ACC112 (cell line): ENCODE data around the gene UTP4.

Experiments
- H2AFZ ChIP-seq: fragments of 200-600 bp; sonication (generic); one replicate; pipeline ENCODE4 v1.6.0; 2017; ENCODE audit warnings: antibody characterized with exemption, low read length; ENCODE audit not compliant: unreplicated experiment
- H3K27ac ChIP-seq: fragments of 200-600 bp; sonication (generic); 2 replicates; pipeline ENCODE4 v1.5.1; 2014; ENCODE audit warnings: low read depth, mild to moderate bottlenecking, antibody characterized with exemption, low read length, moderate library complexity
- H3K27me3 ChIP-seq: fragments of 200-600 bp; sonication (generic); 2 replicates; pipeline ENCODE4 v1.6.1; 2014; ENCODE audit warnings: mild to moderate bottlenecking, antibody characterized with exemption, low read length, moderate library complexity, mixed read lengths; ENCODE audit not compliant: insufficient read depth
- H3K36me3 ChIP-seq: fragments of 200-600 bp; sonication (generic); 2 replicates; pipeline ENCODE4 v1.6.1; 2016; ENCODE audit warnings: mild to moderate bottlenecking, antibody characterized with exemption, low read length, moderate library complexity, mixed read lengths; ENCODE audit not compliant: insufficient read depth
- H3K4me1 ChIP-seq: fragments of 200-600 bp; sonication (generic); one replicate; pipeline ENCODE4 v1.6.1; 2016; ENCODE audit warnings: low read length, mixed read lengths; ENCODE audit not compliant: insufficient read depth, unreplicated experiment, control insufficient read depth
- H3K4me3 ChIP-seq: fragments of 200-600 bp; sonication (generic); 2 replicates; pipeline ENCODE4 v1.5.1; 2014; ENCODE audit warnings: mild to moderate bottlenecking, low read depth, low read length
- H3K79me2 ChIP-seq: fragments of 200-600 bp; sonication (generic); one replicate; pipeline ENCODE4 v1.6.0; 2016; ENCODE audit warnings: low read length; ENCODE audit not compliant: control insufficient read depth, unreplicated experiment, insufficient read depth

UTP4 gene

GRCh38 chr16:69132424-69133252, at the start of gene UTP4, which contains the start of gene CHTF8:
UTP4 (plus strand) TSS chr16:69132649; CDS start chr16:69133460, 811 bp downstream.
CHTF8 (minus strand) TSS chr16:69132588; CDS start chr16:69121458, 11,130 bp downstream.
- Histone ChIP-seq H3K4me3 (peak within 1 kb of the TSS; percentile 100), H3K27ac (peak within 1 kb of the TSS; percentile 87), H3K4me1 (peaks cover 28% of the 10 kb centered on the region), H3K79me2 (peaks cover 92% of the 10 kb centered on the region), H2AFZ (peak within 1 kb of the TSS; percentile 93), H3K36me3 (peaks cover 10% of the 10 kb centered on the region), H3K27me3 (no peaks in the 10 kb centered on the region)

- Histone ChIP-seq H3K4me3 (no peak overlapping the region), H3K27ac (no peak overlapping the region), H3K79me2 (no peaks in the 10 kb centered on the region), H2AFZ (no peak overlapping the region), H3K27me3 (no peaks in the 10 kb centered on the region), H3K4me1 (no peaks in the 10 kb centered on the region), H3K36me3 (no peaks in the 10 kb centered on the region)
Observed at GRCh38 chr16:69083306-69083941, 49.0 kb upstream of the UTP4 start.

- Histone ChIP-seq H3K79me2 (no peaks in the 10 kb centered on the region), H2AFZ (no peak overlapping the region), H3K27ac (no peak overlapping the region), H3K27me3 (no peaks in the 10 kb centered on the region), H3K36me3 (no peaks in the 10 kb centered on the region), H3K4me3 (no peak overlapping the region), H3K4me1 (no peaks in the 10 kb centered on the region)
Observed at GRCh38 chr16:69084289-69084688, 48.2 kb upstream of the UTP4 start.

- no peaks in the 10 kb centered on the region for H3K79me2 ChIP-seq
- no peaks in the 10 kb centered on the region for H3K36me3 ChIP-seq
- no peak overlapping the region for H3K4me3 ChIP-seq
- no peak overlapping the region for H3K27ac ChIP-seq
- H3K4me1 ChIP-seq = no peaks in the 10 kb centered on the region
- H2AFZ ChIP-seq = no peak overlapping the region
- no peaks in the 10 kb centered on the region for H3K27me3 ChIP-seq
Observed at GRCh38 chr16:69085032-69085695, 47.3 kb upstream of the UTP4 start.

GRCh38 chr16:69087161-69087581, 45.3 kb upstream of the UTP4 start:
- no peak overlapping the region for H3K4me3 ChIP-seq
- no peaks in the 10 kb centered on the region for H3K4me1 ChIP-seq
- H3K79me2 ChIP-seq = no peaks in the 10 kb centered on the region
- no peaks in the 10 kb centered on the region for H3K27me3 ChIP-seq
- no peak overlapping the region for H3K27ac ChIP-seq
- H2AFZ ChIP-seq = no peak overlapping the region
- no peaks in the 10 kb centered on the region for H3K36me3 ChIP-seq

- Histone ChIP-seq H3K4me1 (no peaks in the 10 kb centered on the region), H3K27me3 (no peaks in the 10 kb centered on the region), H3K27ac (no peak overlapping the region), H2AFZ (no peak overlapping the region), H3K79me2 (no peaks in the 10 kb centered on the region), H3K36me3 (no peaks in the 10 kb centered on the region), H3K4me3 (no peak overlapping the region)
Observed at GRCh38 chr16:69088684-69089083, 43.8 kb upstream of the UTP4 start.

- Histone ChIP-seq H3K36me3 (no peaks in the 10 kb centered on the region), H3K4me1 (no peaks in the 10 kb centered on the region), H3K79me2 (no peaks in the 10 kb centered on the region), H3K4me3 (no peak overlapping the region), H3K27ac (no peak overlapping the region), H2AFZ (no peak overlapping the region), H3K27me3 (no peaks in the 10 kb centered on the region)
Observed at GRCh38 chr16:69089091-69089910, 43.1 kb upstream of the UTP4 start.

- H3K4me3 ChIP-seq = no peak overlapping the region
- no peaks in the 10 kb centered on the region for H3K4me1 ChIP-seq
- H3K27ac ChIP-seq = no peak overlapping the region
- H3K36me3 ChIP-seq = no peaks in the 10 kb centered on the region
- no peaks in the 10 kb centered on the region for H3K27me3 ChIP-seq
- no peaks in the 10 kb centered on the region for H3K79me2 ChIP-seq
- H2AFZ ChIP-seq = no peak overlapping the region
Observed at GRCh38 chr16:69093974-69094373, 38.5 kb upstream of the UTP4 start.

GRCh38 chr16:69094501-69094900, 37.9 kb upstream of the UTP4 start:
- no peaks in the 10 kb centered on the region for H3K79me2 ChIP-seq
- H3K27ac ChIP-seq = no peak overlapping the region
- no peaks in the 10 kb centered on the region for H3K36me3 ChIP-seq
- H3K4me3 ChIP-seq = no peak overlapping the region
- no peak overlapping the region for H2AFZ ChIP-seq
- no peaks in the 10 kb centered on the region for H3K4me1 ChIP-seq
- H3K27me3 ChIP-seq = no peaks in the 10 kb centered on the region

GRCh38 chr16:69095193-69095592, 37.3 kb upstream of the UTP4 start:
- no peaks in the 10 kb centered on the region for H3K4me1 ChIP-seq
- H2AFZ ChIP-seq = no peak overlapping the region
- H3K79me2 ChIP-seq = no peaks in the 10 kb centered on the region
- H3K27me3 ChIP-seq = no peaks in the 10 kb centered on the region
- H3K27ac ChIP-seq = no peak overlapping the region
- H3K36me3 ChIP-seq = no peaks in the 10 kb centered on the region
- H3K4me3 ChIP-seq = no peak overlapping the region
